NT2/D1 (cell line): ENCODE data around the gene BPTF.
"Not testable (repeated sequence)": the region's sequence is repeated elsewhere in the genome, so short reads cannot be mapped to it uniquely, and the experiment has no call there.

ENCODE experiments used
- SUZ12 ChIP-seq: IDR thresholded peaks from 2 replicates; pipeline ENCODE4 v1.6.1; 2011; ENCODE audit not compliant: insufficient read length, insufficient read depth; ENCODE audit errors: extremely low read depth
- YY1 ChIP-seq: IDR thresholded peaks from 2 replicates; pipeline ENCODE4 v1.6.1; 2011; ENCODE audit not compliant: insufficient read length, insufficient read depth

DNA sequence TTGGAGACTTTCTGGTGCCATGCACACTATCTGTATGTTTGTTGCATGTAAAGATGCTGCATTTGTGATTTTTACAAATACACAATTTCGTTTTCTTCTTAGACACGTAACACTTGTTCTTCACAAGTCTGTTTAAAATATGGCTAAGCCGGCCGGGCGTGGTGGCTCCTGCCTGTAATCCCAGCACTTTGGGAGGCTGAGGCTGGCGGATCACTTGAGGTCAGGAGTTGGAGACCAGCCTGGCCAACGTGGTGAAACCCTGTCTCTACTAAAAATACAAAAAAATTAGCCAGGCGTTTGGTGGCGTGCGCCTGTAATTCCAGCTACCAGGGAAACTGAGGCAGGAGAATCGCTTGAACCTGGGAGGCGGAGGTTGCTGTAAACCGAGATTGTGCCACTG, 195.5 kb downstream of the BPTF start:
- not testable (repeated sequence) for TF ChIP-seq YY1, SUZ12
